Subcutaneous preadipocyte (primary cell): ENCODE measurements around the gene EID3. TPM values are rescaled to one million over a fixed set of nuclear protein-coding genes. Genes with fewer than 3 reads are reported as not detected.

Experiments
- total RNA-seq: library from RNA; depleted of rRNA; stranded (reverse); fragments of >200 nt; gene quantifications from 2 replicates; pipeline ENCODE4 v1.2.3, GENCODE V29; 2012

The EID3 gene
- 8.1 and 10.2 TPM in 2 replicates for total RNA-seq

GRCh38 chr12:104303538-104304151, at the start of gene EID3:
TSS of gene EID3 (plus strand) at chr12:104303739. CDS start at chr12:104303935, 196 bp downstream.

Other genes with a start within 250 kb of the EID3 start
- 15.4 and 18.7 TPM in 2 replicates for gene HCFC2, start 239.2 kb upstream of the EID3 start, total RNA-seq
- gene NFYB, start 165.5 kb upstream of the EID3 start, total RNA-seq, result 6.6 and 9.4 TPM in 2 replicates
- gene TXNRD1, start 88.0 kb upstream of the EID3 start, total RNA-seq, result 177 and 198 TPM in 2 replicates
- 9.2 and 14.3 TPM in 2 replicates for gene CHST11, start 153.2 kb downstream of the EID3 start, total RNA-seq